ENCODE results near the gene GGTLC1. TPM values are rescaled to one million over a fixed set of nuclear protein-coding genes. Genes with fewer than 3 reads are reported as not detected.

GGTLC1 gene
- total RNA-seq, 1 donor from 2014 or later = not detected

DNA sequence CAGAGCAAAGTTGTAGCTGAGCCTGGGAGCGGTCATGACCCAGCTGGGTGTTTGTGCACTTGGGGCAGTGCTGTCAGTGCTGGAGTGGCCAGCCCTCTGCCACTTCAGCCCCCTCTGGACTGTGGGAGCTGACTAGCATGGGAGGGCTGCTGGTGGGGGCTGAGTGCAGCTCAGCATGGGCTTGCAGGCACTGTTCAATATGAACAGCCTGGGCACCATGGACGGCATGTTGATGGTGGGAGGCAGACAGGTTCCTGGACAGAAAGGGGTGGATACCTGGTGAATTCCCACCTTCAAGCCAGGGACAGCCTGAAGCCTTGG lies 50.5 kb downstream of the GGTLC1 start:
- no peak for DNase-seq
- Mint-ChIP-seq H3K9me3 (ENCODE audit: unreplicated experiment) (peaks cover 2% of the 10 kb centered on the region), H3K36me3 (ENCODE audit: unreplicated experiment) (peaks cover 4% of the 10 kb centered on the region), H3K27ac (ENCODE audit: unreplicated experiment) (no peak overlapping the region), H3K4me3 (ENCODE audit: unreplicated experiment) (no peak overlapping the region), H3K27me3 (ENCODE audit: unreplicated experiment) (peaks cover 4% of the 10 kb centered on the region), H3K4me1 (ENCODE audit: low read depth, unreplicated experiment) (no peaks in the 10 kb centered on the region)
- TF ChIP-seq, protein P1, sequence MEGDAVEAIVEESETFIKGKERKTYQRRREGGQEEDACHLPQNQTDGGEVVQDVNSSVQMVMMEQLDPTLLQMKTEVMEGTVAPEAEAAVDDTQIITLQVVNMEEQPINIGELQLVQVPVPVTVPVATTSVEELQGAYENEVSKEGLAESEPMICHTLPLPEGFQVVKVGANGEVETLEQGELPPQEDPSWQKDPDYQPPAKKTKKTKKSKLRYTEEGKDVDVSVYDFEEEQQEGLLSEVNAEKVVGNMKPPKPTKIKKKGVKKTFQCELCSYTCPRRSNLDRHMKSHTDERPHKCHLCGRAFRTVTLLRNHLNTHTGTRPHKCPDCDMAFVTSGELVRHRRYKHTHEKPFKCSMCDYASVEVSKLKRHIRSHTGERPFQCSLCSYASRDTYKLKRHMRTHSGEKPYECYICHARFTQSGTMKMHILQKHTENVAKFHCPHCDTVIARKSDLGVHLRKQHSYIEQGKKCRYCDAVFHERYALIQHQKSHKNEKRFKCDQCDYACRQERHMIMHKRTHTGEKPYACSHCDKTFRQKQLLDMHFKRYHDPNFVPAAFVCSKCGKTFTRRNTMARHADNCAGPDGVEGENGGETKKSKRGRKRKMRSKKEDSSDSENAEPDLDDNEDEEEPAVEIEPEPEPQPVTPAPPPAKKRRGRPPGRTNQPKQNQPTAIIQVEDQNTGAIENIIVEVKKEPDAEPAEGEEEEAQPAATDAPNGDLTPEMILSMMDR (IDR thresholded peaks at IDR 0.05; ENCODE audit: partially characterized antibody, unreplicated experiment) = no peak

DNA sequence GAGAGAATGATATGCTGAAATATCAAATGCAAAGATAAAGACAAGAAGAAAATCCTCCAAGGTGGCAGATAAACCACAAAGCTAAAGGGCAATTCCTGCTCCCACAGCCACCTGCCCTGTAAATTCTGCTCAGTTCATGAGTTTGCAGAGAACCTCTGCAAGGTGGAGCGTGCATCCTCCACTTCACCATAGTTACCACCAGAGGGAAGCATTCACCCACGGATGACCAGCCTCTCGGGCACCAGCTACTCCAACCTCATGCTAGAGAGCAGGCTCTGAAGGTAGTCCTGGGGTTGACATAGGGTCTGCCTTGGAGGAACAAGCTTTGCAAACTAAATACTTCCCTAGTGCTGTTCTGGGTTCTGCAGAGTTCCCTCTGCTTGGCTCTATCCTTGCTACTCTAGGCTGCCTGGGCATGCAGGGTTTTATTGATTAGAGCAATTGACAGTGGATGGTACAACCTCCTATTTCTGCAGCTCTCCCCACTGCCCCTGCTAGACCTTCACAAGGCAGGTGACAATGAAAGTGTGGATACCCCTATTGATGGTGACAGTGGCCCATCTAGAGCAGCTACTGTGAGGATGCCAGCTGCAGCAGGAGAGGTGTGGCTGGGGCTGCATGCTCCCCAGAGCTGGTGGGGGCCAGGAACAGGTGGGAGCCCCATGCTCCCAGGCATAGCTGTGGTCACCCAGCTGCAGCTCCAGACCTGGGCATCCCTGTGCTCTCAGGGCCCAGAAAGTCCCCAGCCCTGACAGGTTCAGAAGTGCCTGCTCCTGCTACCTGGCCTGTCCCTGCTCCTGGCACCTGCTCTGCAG lies 51.1 kb downstream of the GGTLC1 start:
- TF ChIP-seq, protein P1 (IDR thresholded peaks at IDR 0.05; ENCODE audit: partially characterized antibody, unreplicated experiment) = peak; percentile 90
- DNase-seq = peak; percentile 75

More for the DNA sequence above, 51.1 kb downstream of the GGTLC1 start:
- Mint-ChIP-seq H3K9me3 (ENCODE audit: unreplicated experiment) (peaks cover 2% of the 10 kb centered on the region), H3K4me3 (ENCODE audit: unreplicated experiment) (no peak overlapping the region), H3K27me3 (ENCODE audit: unreplicated experiment) (peaks cover 4% of the 10 kb centered on the region), H3K36me3 (ENCODE audit: unreplicated experiment) (peaks cover 4% of the 10 kb centered on the region), H3K27ac (ENCODE audit: unreplicated experiment) (no peak overlapping the region), H3K4me1 (ENCODE audit: low read depth, unreplicated experiment) (no peaks in the 10 kb centered on the region)

Other genes starting within 250 kb of the GGTLC1 start
- gene CST1, start 237.8 kb downstream of the GGTLC1 start, total RNA-seq (ENCODE audit: unreplicated experiment) = not detected
- gene CST2, start 162.1 kb downstream of the GGTLC1 start, total RNA-seq (ENCODE audit: unreplicated experiment) = not detected
- gene CST5, start 109.0 kb downstream of the GGTLC1 start, total RNA-seq (ENCODE audit: unreplicated experiment) = not detected

Measured in glutamatergic neuron (in vitro differentiated cells).